Measurements from ENCODE around the gene RNF151. TPM values are rescaled to one million over a fixed set of nuclear protein-coding genes. Genes with fewer than 3 reads are reported as not detected.
A peak's percentile ranks its signal among the peaks of the same experiment; 100 is the strongest.

Gene RNF151
- total and polyA plus RNA-seq, 2 of the 13 experiments (the other 11 are each of a cell fraction or from before 2014, with no cell fraction given): not detected

- TF ChIP-seq STAT6 (CRISPR knock-in tag; IDR thresholded peaks at IDR 0.05; ENCODE audit: borderline replicate concordance): no peak
- TF ChIP-seq PAX8 (CRISPR knock-in tag; IDR thresholded peaks at IDR 0.05; ENCODE audit: borderline replicate concordance): peak; percentile 89; the same call in 1 of the 2 replicates
- TF ChIP-seq RFXAP (CRISPR knock-in tag; IDR thresholded peaks at IDR 0.05; ENCODE audit: borderline replicate concordance): peak; percentile 77; the same call in 1 of the 2 replicates
- no peak for TF ChIP-seq BRCA1 (CRISPR knock-in tag; IDR thresholded peaks at IDR 0.05)
- TF ChIP-seq SMYD3 (CRISPR knock-in tag; IDR thresholded peaks at IDR 0.05): no peak
- TF ChIP-seq ZNF704 (CRISPR knock-in tag; IDR thresholded peaks at IDR 0.05; ENCODE audit: borderline replicate concordance): peak; percentile 76
- no peak for TF ChIP-seq DRAP1 (CRISPR knock-in tag; IDR thresholded peaks at IDR 0.05)
- peak; percentile 70; the same call in 1 of the 2 replicates for TF ChIP-seq ZBTB3 (CRISPR knock-in tag; IDR thresholded peaks at IDR 0.05; ENCODE audit: borderline replicate concordance, low read depth)
- no peak for TF ChIP-seq GMEB1 (CRISPR knock-in tag; IDR thresholded peaks at IDR 0.05; ENCODE audit: borderline replicate concordance)
- TF ChIP-seq ATM (IDR thresholded peaks at IDR 0.05; ENCODE audit: borderline replicate concordance): no peak
- TF ChIP-seq ZKSCAN8 (CRISPR knock-in tag; IDR thresholded peaks at IDR 0.05; ENCODE audit: borderline replicate concordance): peak; percentile 25; the same call in 1 of the 2 replicates
- peak; percentile 70; the same call in 1 of the 2 replicates for TF ChIP-seq ZNF557 (CRISPR knock-in tag; IDR thresholded peaks at IDR 0.05)
- no peak for TF ChIP-seq RBM39 (IDR thresholded peaks at IDR 0.05; ENCODE audit: low read depth, low read length, poor library complexity, severe bottlenecking)
- TF ChIP-seq DNMT3B (CRISPR knock-in tag; conservative IDR thresholded peaks at IDR 0.05): no peak
- peak; percentile 82; the same call in 1 of the 2 replicates for TF ChIP-seq MXD1 (CRISPR knock-in tag; IDR thresholded peaks at IDR 0.05)
- TF ChIP-seq MYNN (CRISPR knock-in tag; IDR thresholded peaks at IDR 0.05; ENCODE audit: low read depth): no peak
- TF ChIP-seq NFYB (CRISPR knock-in tag; IDR thresholded peaks at IDR 0.05): no peak
- no peak for TF ChIP-seq MAFG (CRISPR knock-in tag; IDR thresholded peaks at IDR 0.05)
- TF ChIP-seq SP4 (CRISPR knock-in tag; IDR thresholded peaks at IDR 0.05): peak; percentile 78; the same call in 1 of the 2 replicates
- TF ChIP-seq ZNF44 (CRISPR knock-in tag; IDR thresholded peaks at IDR 0.05): no peak
- TF ChIP-seq SOX5 (CRISPR knock-in tag; IDR thresholded peaks at IDR 0.05; ENCODE audit: borderline replicate concordance): no peak
- TF ChIP-seq GATAD1 (CRISPR knock-in tag; IDR thresholded peaks at IDR 0.05): peak; percentile 37; the same call in 1 of the 2 replicates
- TF ChIP-seq FOXA1 (IDR thresholded peaks at IDR 0.05): no peak
- TF ChIP-seq FOXA1 (CRISPR knock-in tag; IDR thresholded peaks at IDR 0.05): no peak
- TF ChIP-seq NFKBIZ (CRISPR knock-in tag; IDR thresholded peaks at IDR 0.05): no peak
Observed at GRCh38 chr16:1929578-1930337, 36.9 kb upstream of the RNF151 start (continued).

All from HepG2 (cell line).